Upper lobe of left lung (tissue), 4 donors: ENCODE results near the gene ZNF766.

Experiments
- EP300 ChIP-seq, 4 donors: sonication (generic); formaldehyde crosslinking; IDR thresholded peaks; one replicate each; pipeline ENCODE4 v1.5.1; 2017; ENCODE audit warnings: antibody characterized with exemption in 4 of 4, control low read depth in 2 of 4
- POLR2AphosphoS5 ChIP-seq, 2 donors: sonication (generic); formaldehyde crosslinking; IDR thresholded peaks; one replicate each; pipeline ENCODE4 v1.5.1; 2017; ENCODE audit warnings: antibody characterized with exemption in 2 of 2

DNA sequence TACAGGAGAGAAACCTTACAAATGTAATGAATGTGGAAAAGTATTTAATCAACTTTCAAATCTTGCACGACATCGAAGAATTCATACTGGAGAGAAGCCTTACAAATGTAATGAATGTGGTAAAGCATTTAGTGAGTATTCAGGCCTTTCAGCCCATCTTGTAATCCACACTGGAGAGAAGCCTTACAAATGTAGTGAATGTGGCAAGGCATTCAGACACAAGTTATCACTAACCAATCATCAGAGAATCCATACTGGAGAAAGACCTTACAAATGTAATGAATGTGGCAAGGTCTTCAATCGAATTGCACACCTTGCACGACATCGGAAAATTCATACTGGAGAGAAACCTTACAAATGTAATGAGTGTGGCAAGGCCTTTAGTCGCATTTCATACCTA is 53.0 kb downstream of the ZNF766 start:
- TF ChIP-seq EP300 (IDR thresholded peaks at IDR 0.05) (no peak), POLR2AphosphoS5 (IDR thresholded peaks at IDR 0.05) (no peak)
